Measurements from ENCODE around the gene ZFHX3.

The ZFHX3 gene

DNA sequence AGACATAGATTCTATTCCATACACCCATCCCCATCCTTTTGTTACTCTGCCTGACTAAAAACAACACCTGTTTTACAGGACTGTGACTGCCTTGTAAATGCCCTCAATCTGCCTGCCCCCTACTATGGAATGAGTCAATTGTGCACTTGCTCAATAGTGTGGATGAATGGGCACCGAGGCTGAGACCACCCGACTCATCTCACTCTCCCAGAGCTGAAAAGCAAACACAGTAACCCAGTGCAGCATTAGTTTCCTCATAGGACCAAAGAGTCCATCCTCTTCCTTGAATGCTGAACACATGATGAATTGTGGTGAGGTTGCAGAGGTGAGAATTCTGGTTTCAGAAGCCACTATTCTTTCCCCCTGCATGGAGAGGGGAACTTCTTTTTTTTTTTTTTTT lies 233.7 kb downstream of the ZFHX3 start:
- TF ChIP-seq, protein P1, sequence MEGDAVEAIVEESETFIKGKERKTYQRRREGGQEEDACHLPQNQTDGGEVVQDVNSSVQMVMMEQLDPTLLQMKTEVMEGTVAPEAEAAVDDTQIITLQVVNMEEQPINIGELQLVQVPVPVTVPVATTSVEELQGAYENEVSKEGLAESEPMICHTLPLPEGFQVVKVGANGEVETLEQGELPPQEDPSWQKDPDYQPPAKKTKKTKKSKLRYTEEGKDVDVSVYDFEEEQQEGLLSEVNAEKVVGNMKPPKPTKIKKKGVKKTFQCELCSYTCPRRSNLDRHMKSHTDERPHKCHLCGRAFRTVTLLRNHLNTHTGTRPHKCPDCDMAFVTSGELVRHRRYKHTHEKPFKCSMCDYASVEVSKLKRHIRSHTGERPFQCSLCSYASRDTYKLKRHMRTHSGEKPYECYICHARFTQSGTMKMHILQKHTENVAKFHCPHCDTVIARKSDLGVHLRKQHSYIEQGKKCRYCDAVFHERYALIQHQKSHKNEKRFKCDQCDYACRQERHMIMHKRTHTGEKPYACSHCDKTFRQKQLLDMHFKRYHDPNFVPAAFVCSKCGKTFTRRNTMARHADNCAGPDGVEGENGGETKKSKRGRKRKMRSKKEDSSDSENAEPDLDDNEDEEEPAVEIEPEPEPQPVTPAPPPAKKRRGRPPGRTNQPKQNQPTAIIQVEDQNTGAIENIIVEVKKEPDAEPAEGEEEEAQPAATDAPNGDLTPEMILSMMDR (IDR thresholded peaks at IDR 0.05; ENCODE audit: low read depth, low read length, missing control alignments), result no peak
- DNase-seq (ENCODE audit: low read depth), result no peak
- no peak overlapping the region for H3K4me3 ChIP-seq (ENCODE audit: low read depth, low read length)
- in situ Hi-C loops (cut with HindIII; ENCODE audit: low sequenced_read_pairs), result no loop called here

DNA sequence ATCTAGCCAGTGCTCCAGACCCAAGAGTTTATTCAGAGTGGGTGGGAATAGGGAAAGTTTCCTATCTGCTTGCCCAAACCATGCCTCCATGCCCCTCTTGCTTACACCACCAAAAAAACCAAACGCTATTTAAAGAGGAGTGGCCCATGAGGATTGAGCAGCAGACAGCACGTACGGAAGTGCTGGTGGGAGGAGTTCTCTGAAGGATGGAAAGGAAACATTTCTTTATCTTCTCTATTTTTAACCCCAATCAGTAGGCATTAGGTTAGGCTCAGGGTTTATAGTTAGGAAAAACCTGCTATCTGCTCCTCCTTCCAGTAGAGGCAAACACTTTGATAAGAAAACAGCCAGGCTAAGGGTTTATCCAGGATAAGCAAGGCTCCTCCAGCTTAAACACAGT lies 235.3 kb downstream of the ZFHX3 start:
- DNase-seq (ENCODE audit: low read depth), result no peak
- TF ChIP-seq, protein P1 (IDR thresholded peaks at IDR 0.05; ENCODE audit: low read depth, low read length, missing control alignments), result no peak
- in situ Hi-C loops (cut with HindIII; ENCODE audit: low sequenced_read_pairs), result no loop called here
- H3K4me3 ChIP-seq (ENCODE audit: low read depth, low read length), result no peak overlapping the region

DNA sequence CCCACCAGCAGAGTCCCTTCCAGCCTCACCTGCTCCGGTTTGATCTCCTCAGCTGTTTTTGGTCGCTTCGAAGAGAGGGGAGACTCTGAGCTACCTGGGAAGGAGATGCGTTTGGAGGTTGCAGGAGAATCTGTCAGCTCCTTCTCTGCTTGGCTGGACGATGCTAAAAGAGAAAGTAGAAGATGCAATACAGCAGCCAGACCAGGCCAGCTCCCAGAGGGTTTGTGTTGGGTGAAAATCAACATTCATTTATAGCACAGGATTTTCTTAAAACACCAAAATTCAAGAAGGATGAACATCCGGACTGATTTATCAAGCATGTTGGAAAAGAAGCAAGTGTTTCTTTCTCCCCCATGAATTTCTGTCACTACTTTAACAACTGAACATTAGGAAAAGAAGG lies 236.1 kb downstream of the ZFHX3 start:
- DNase-seq (ENCODE audit: low read depth), result no peak
- in situ Hi-C loops (cut with HindIII; ENCODE audit: low sequenced_read_pairs), result no loop called here
- TF ChIP-seq, protein P1 (IDR thresholded peaks at IDR 0.05; ENCODE audit: low read depth, low read length, missing control alignments), result no peak

DNA sequence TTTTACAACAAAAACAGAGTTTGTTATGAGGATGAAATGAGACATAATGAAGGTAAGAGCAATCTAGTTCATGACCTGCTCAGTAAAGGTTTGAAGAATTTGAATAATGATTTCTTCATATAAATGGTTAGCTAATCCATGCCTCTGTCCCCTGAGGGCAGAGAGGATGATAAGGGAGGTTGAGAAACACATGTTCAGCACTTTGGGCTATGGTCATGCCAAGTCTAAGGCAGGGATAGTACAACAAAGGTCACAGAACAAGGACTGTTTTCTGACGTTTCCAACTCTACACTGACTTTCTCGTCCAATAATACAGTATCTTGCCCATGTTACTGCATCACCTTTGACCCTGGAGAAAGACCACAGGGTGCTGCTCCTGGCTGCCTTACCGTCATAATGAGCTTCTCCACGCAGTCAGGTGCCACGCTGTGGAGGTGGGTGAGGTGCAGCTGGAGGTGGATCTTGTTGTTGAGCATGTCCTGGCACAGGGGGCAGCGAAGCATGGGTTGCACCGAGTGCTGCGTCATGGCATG lies 236.7 kb downstream of the ZFHX3 start:
- TF ChIP-seq, protein P1 (IDR thresholded peaks at IDR 0.05; ENCODE audit: low read depth, low read length, missing control alignments), result no peak
- no peak overlapping the region for H3K4me3 ChIP-seq (ENCODE audit: low read depth, low read length)
- in situ Hi-C loops (cut with HindIII; ENCODE audit: low sequenced_read_pairs), result no loop called here
- DNase-seq (ENCODE audit: low read depth), result no peak

More for the DNA sequence above, 236.1 kb downstream of the ZFHX3 start:
- no peak overlapping the region for H3K4me3 ChIP-seq (ENCODE audit: low read depth, low read length)

DNA sequence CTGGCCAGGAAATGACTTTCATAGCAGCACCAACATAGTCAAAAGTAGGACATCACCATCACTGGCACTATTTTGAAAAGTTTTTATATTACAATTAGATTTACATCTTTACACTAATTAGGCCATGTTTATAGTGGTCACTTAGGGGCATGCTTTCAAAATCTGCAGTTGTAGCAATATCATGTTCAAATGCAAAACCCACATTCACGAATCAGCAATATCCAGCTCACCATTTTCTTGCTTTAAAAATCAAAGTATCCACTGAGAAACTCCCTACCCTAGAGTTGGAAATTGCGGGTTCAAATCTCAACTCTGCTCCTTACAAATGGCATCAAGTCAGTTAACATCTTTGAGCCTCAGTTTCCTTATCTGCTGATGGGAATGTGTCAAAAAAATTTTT lies 237.4 kb downstream of the ZFHX3 start:
- TF ChIP-seq, protein P1 (IDR thresholded peaks at IDR 0.05; ENCODE audit: low read depth, low read length, missing control alignments), result no peak
- H3K4me3 ChIP-seq (ENCODE audit: low read depth, low read length), result no peak overlapping the region
- in situ Hi-C loops (cut with HindIII; ENCODE audit: low sequenced_read_pairs), result no loop called here
- no peak for DNase-seq (ENCODE audit: low read depth)

DNA sequence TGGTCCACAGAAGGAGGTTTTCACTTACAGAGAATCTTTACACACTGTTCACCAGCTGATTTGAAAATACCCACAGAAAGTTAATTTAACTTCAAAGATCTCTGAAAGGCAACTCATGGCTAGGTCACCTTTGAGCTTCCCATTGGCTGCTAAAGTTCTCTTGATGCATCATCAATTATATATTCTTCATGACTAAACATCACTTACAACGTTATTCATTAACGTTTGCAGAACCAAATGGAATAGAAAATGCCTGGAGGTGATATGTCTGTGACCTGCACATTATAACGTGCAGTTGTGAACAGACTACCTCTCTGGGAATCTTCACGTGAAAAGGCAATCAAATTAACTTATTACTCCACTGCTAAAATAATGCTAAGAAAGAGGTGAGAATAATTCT lies 238.5 kb downstream of the ZFHX3 start:
- no peak for DNase-seq (ENCODE audit: low read depth)
- in situ Hi-C loops (cut with HindIII; ENCODE audit: low sequenced_read_pairs), result no loop called here
- no peak overlapping the region for H3K4me3 ChIP-seq (ENCODE audit: low read depth, low read length)
- TF ChIP-seq, protein P1 (IDR thresholded peaks at IDR 0.05; ENCODE audit: low read depth, low read length, missing control alignments), result no peak

DNA sequence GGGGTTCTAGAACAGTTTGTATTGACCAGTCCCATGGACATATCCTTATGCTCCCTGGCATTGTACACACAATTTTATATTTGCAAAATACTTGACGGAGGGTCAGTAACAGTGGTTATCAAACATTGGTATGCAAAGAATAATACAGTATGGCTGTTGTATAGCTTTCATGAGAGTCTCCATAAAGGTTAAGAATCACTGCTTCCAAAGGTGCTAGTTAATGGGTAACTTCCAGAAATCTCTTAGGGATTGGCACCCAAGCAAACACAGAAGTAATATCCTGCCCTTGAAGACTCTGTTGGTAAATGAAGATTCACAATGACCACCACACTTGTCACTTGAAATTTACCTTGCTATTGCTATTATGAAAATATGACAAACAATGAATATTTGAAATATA lies 239.2 kb downstream of the ZFHX3 start:
- DNase-seq (ENCODE audit: low read depth), result no peak
- TF ChIP-seq, protein P1 (IDR thresholded peaks at IDR 0.05; ENCODE audit: low read depth, low read length, missing control alignments), result no peak
- in situ Hi-C loops (cut with HindIII; ENCODE audit: low sequenced_read_pairs), result no loop called here
- no peak overlapping the region for H3K4me3 ChIP-seq (ENCODE audit: low read depth, low read length)

All from astrocyte of the cerebellum (primary cell).